ENCODE data around the gene HOOK2. TPM values are rescaled to one million over a fixed set of nuclear protein-coding genes. Genes with fewer than 3 reads are reported as not detected.
A peak's percentile ranks its signal among the peaks of the same experiment; 100 is the strongest.

HOOK2 gene
- total RNA-seq, 1 donor from 2014 or later, result 58.5 TPM

GRCh38 chr19:12759686-12760085 lies 15.7 kb downstream of the HOOK2 start:
- no peaks in the 10 kb centered on the region for H3K9me3 ChIP-seq
- no peak for TF ChIP-seq CTCF (IDR thresholded peaks at IDR 0.05)
- DNase-seq (ENCODE audit: low spot score in 2 of 2), result no peak
- H3K4me1 ChIP-seq, result peaks cover 0 to 3% of the 10 kb centered on the region in 2 donors
- no peaks in the 10 kb centered on the region for H3K27me3 ChIP-seq
- intact Hi-C loops (cut with DNase I), result no loop called here
- no peak overlapping the region for H3K4me3 ChIP-seq
- H3K36me3 ChIP-seq, result peaks cover 15 to 17% of the 10 kb centered on the region in 2 donors
- no peak overlapping the region for H3K27ac ChIP-seq

- intact Hi-C loops (cut with DNase I), result no loop called here
- DNase-seq (ENCODE audit: low spot score in 2 of 2), result peak in 1 of 2 donors; percentile 82
- peak overlapping the region; percentile 36 to 41 for H3K27ac ChIP-seq
These were observed 17.6 kb downstream of the HOOK2 start for GRCh38 chr19:12757544-12758274.

GRCh38 chr19:12756150-12756883 lies 19.0 kb downstream of the HOOK2 start:
- no peak overlapping the region for H3K4me3 ChIP-seq
- TF ChIP-seq CTCF (IDR thresholded peaks at IDR 0.05), result no peak
- intact Hi-C loops (cut with DNase I), result no loop called here
- H3K36me3 ChIP-seq, result no peaks in the 10 kb centered on the region
- H3K9me3 ChIP-seq, result no peaks in the 10 kb centered on the region
- DNase-seq (ENCODE audit: low spot score in 2 of 2), result no peak
- no peak overlapping the region for H3K27ac ChIP-seq
- peaks cover 0 to 3% of the 10 kb centered on the region in 2 donors for H3K4me1 ChIP-seq
- no peaks in the 10 kb centered on the region for H3K27me3 ChIP-seq

More at GRCh38 chr19:12757544-12758274, 17.6 kb downstream of the HOOK2 start:
- Histone ChIP-seq H3K9me3 (no peaks in the 10 kb centered on the region), H3K4me1 (peaks cover 0 to 3% of the 10 kb centered on the region in 2 donors), H3K4me3 (peak overlapping the region; percentile 34 to 60), H3K27me3 (no peaks in the 10 kb centered on the region), H3K36me3 (peaks cover 1 to 2% of the 10 kb centered on the region in 2 donors)
- TF ChIP-seq CTCF (IDR thresholded peaks at IDR 0.05), result peak; percentile 93 to 96 (median 93)

GRCh38 chr19:12754465-12755196 lies 20.7 kb downstream of the HOOK2 start:
- H3K27ac ChIP-seq, result no peak overlapping the region
- intact Hi-C loops (cut with DNase I), result no loop called here
- no peaks in the 10 kb centered on the region for H3K27me3 ChIP-seq
- no peaks in the 10 kb centered on the region for H3K9me3 ChIP-seq
- DNase-seq (ENCODE audit: low spot score in 2 of 2), result no peak
- H3K4me3 ChIP-seq, result no peak overlapping the region
- no peaks in the 10 kb centered on the region for H3K36me3 ChIP-seq
- TF ChIP-seq CTCF (IDR thresholded peaks at IDR 0.05), result no peak
- peaks cover 0 to 3% of the 10 kb centered on the region in 2 donors for H3K4me1 ChIP-seq

GRCh38 chr19:12752056-12752781 lies 23.1 kb downstream of the HOOK2 start:
- intact Hi-C loops (cut with DNase I), result no loop called here
- TF ChIP-seq CTCF (IDR thresholded peaks at IDR 0.05), result no peak
- no peaks in the 10 kb centered on the region for H3K4me1 ChIP-seq
- no peaks in the 10 kb centered on the region for H3K9me3 ChIP-seq
- DNase-seq (ENCODE audit: low spot score in 2 of 2), result no peak
- no peak overlapping the region for H3K4me3 ChIP-seq
- no peaks in the 10 kb centered on the region for H3K27me3 ChIP-seq
- no peak overlapping the region for H3K27ac ChIP-seq
- H3K36me3 ChIP-seq, result peaks cover 10 to 11% of the 10 kb centered on the region in 2 donors

Measured in ascending aorta (tissue), 2 donors.